CD8-positive, alpha-beta memory T cell (primary cell): ENCODE measurements around the gene RASL12. TPM values are rescaled to one million over a fixed set of nuclear protein-coding genes. Genes with fewer than 3 reads are reported as not detected.
A peak's percentile ranks its signal among the peaks of the same experiment; 100 is the strongest.

Experiments
- CTCF ChIA-PET: fragments of 350-600 bp; sonication (Branson Sonifier 250); formaldehyde crosslinking; loops from one replicate; lab custom pipeline; 2021; ENCODE audit warnings: antibody characterized with exemption; lab: Charles Lee
- POLR2A ChIA-PET: fragments of 350-600 bp; sonication (Branson Sonifier 250); formaldehyde crosslinking; loops from one replicate; lab custom pipeline; 2021; ENCODE audit warnings: antibody characterized with exemption; lab: Charles Lee
- DNase-seq, 5 donors: peaks; one replicate each; pipeline versions ENCODE4 v3.0.0 to v3.0.0-alpha.2; 2020 to 2022; ENCODE audit warnings: mixed read lengths in 1 of 5
- H3K27ac ChIP-seq: one replicate; pipeline ENCODE4 v1.7.0; 2013; ENCODE audit warnings: low read depth, mild to moderate bottlenecking, low read length, moderate library complexity
- H3K27me3 ChIP-seq: 2 replicates; pipeline ENCODE4 v1.7.0; 2013; ENCODE audit warnings: low read length, mild to moderate bottlenecking; ENCODE audit not compliant: insufficient read depth, poor library complexity, severe bottlenecking
- H3K36me3 ChIP-seq: 2 replicates; pipeline ENCODE4 v1.7.0; 2013; ENCODE audit warnings: mild to moderate bottlenecking, low read length, moderate library complexity; ENCODE audit not compliant: insufficient read depth
- H3K4me1 ChIP-seq: 2 replicates; pipeline ENCODE4 v1.7.0; 2013; ENCODE audit warnings: mild to moderate bottlenecking, low read length, moderate library complexity; ENCODE audit not compliant: insufficient read depth
- H3K4me3 ChIP-seq: 2 replicates; pipeline ENCODE4 v1.7.0; 2013; ENCODE audit warnings: mild to moderate bottlenecking, low read length
- H3K9me3 ChIP-seq: 2 replicates; pipeline ENCODE4 v1.7.0; 2013; ENCODE audit warnings: mild to moderate bottlenecking, low read length
- H3K27ac Mint-ChIP-seq, 8 donors: one replicate each; pipeline ENCODE4 v1.8.0; 2020 to 2021; ENCODE audit warnings: mixed read lengths in 8 of 8, mild to moderate bottlenecking in 6 of 8, inconsistent platforms in 3 of 8, moderate library complexity in 3 of 8
- H3K27me3 Mint-ChIP-seq, 2 donors: one replicate each; pipeline ENCODE4 v1.8.0; 2020 to 2021; ENCODE audit warnings: mixed read lengths in 2 of 2, mild to moderate bottlenecking in 1 of 2, moderate library complexity in 1 of 2
- H3K36me3 Mint-ChIP-seq, 3 donors: one replicate each; pipeline ENCODE4 v1.8.0; 2020 to 2021; ENCODE audit warnings: mixed read lengths in 3 of 3, inconsistent platforms in 1 of 3, mild to moderate bottlenecking in 1 of 3
- H3K4me1 Mint-ChIP-seq, 3 donors: one replicate each; pipeline ENCODE4 v1.8.0; 2020 to 2021; ENCODE audit warnings: mixed read lengths in 3 of 3, inconsistent platforms in 1 of 3, mild to moderate bottlenecking in 1 of 3
- H3K4me3 Mint-ChIP-seq, 7 donors: one replicate each; pipeline ENCODE4 v1.8.0; 2020 to 2021; ENCODE audit warnings: mixed read lengths in 7 of 7, mild to moderate bottlenecking in 6 of 7, moderate library complexity in 4 of 7, inconsistent platforms in 2 of 7
- H3K9me3 Mint-ChIP-seq, 5 donors: one replicate each; pipeline ENCODE4 v1.8.0; 2020 to 2022; ENCODE audit warnings: mixed read lengths in 5 of 5, mild to moderate bottlenecking in 3 of 5, moderate library complexity in 2 of 5, inconsistent platforms in 1 of 5
- polyA plus RNA-seq: library from polyadenylated mRNA; unstranded; fragments of 300-500 nt; fragmentation: Illumina TruSeq; gene quantifications from one replicate; pipeline ENCODE4 v1.2.3, GENCODE V29; 2021
- total RNA-seq, 2 experiments: library from RNA; stranded (reverse); gene quantifications; one replicate each; pipeline ENCODE4 v1.2.3, GENCODE V29; 2021

The RASL12 gene
- total and polyA plus RNA-seq, 3 experiments from 2014 or later, result not detected

DNA sequence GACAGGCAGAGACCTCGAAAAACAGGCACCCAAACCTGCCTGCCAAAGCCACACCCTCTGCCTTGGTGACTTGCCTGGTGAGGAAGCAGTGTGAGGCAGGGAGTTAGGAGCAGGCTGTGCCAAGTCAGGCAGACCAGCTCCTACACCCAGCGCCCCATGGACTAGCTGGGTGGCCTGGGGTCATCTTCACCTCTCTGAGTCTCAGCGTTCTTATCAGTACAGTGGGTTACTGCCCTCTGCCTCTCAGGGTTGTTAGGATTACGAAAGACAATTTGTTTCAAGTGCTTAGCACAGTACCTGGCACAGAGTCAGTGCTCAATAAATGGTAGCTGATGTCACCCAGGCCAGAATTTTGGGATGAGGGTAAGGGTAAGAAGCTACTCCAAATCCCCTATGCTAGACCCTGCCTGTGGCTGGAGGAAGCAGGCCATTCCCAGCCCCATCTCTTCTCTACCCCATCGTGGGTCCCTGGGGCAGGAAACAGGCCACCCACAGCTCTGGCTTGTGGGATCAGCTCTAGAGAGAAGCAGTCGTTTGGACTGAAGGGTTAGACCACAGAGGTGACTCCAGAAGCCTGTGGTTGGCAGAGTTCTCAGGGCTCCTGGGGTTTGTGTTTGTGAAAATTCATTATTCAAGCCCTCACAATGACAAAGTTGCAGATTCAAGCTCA lies 12.5 kb downstream of the RASL12 start:
- POLR2A ChIA-PET, result interaction anchor here (0.5 kb wide), 1 partner anchor 44 kb away, joined by 4 read pairs; no protein-coding TSS in a partner anchor

DNA sequence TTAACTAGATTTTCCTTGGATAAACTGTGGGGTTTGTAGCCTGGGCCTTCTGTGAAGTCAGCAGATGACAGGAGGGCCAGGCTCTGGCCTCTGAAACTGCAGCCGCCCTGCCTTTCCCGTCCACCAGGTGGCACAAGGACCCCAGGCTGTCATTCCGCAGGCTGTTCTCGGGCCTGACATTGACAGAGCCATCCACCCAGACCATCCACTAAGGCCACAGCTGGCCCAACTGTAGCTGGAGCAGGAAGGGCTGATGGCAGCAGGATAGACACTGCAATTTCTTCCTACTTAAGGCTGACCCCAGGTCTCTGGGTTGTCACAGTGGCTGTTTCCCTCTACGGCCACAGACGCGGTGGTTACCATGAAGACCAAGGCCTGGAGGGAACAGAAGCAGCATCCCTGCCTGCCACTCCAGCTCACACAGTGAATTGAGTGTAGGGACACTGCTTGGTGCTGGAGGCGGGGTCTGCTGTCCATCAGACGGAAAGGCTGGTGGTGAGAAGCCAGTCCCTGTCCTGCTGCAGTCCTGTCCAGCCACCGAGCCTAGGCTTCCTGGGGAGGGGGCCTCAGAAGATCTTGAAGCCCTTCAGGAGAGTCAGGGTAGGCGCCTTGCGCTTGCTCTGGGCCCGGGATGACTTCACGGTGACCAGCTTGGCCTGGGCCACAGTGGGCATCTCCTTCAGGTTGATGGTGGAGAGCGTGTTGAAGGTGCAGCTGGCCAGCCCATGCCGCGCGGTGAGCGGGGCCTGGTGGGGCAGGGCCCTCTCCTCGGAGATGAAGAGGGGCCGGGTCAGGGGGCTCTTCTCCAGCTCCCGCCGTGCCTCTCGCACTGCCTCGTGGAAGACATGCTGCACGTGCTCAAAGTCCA lies 13.2 kb downstream of the RASL12 start:
- DNase-seq, result peak in 4 of 5 donors; percentile 19 to 60 (median 30)
- peaks cover 5 to 9% (median 9%) of the 10 kb centered on the region in 3 donors for H3K4me1 Mint-ChIP-seq
- H3K4me3 Mint-ChIP-seq, result no peak overlapping the region
- H3K27ac Mint-ChIP-seq, result no peak overlapping the region
- no peak overlapping the region for H3K27ac ChIP-seq
- H3K4me3 ChIP-seq, result no peak overlapping the region
- POLR2A ChIA-PET, result no interaction called here
- H3K27me3 Mint-ChIP-seq, result peaks cover 0 to 7% of the 10 kb centered on the region in 2 donors
- H3K36me3 ChIP-seq, result no peaks in the 10 kb centered on the region
- H3K4me1 ChIP-seq, result peaks cover 3% of the 10 kb centered on the region
- H3K9me3 Mint-ChIP-seq, result no peaks in the 10 kb centered on the region
- CTCF ChIA-PET, result interaction anchor here (0.6 to 2.4 kb wide), 3 partner anchors 243 to 653 kb away, joined by 3 to 7 read pairs (median 5); no protein-coding TSS in a partner anchor
- H3K27me3 ChIP-seq, result no peaks in the 10 kb centered on the region
- H3K36me3 Mint-ChIP-seq, result no peaks in the 10 kb centered on the region
- H3K9me3 ChIP-seq, result no peaks in the 10 kb centered on the region

More for the DNA sequence above, 12.5 kb downstream of the RASL12 start:
- no peak overlapping the region for H3K4me3 ChIP-seq
- no peaks in the 10 kb centered on the region for H3K36me3 ChIP-seq
- H3K4me1 ChIP-seq, result no peaks in the 10 kb centered on the region
- Mint-ChIP-seq H3K27me3 (peaks cover 0 to 8% of the 10 kb centered on the region in 2 donors), H3K9me3 (no peaks in the 10 kb centered on the region), H3K27ac (peak overlapping the region in 1 of 8 donors; percentile 21), H3K4me3 (no peak overlapping the region), H3K4me1 (peaks cover 0 to 1% (median 1%) of the 10 kb centered on the region in 3 donors), H3K36me3 (peaks cover 0 to 2% (median 0%) of the 10 kb centered on the region in 3 donors)
- CTCF ChIA-PET, result interaction anchor here (1.8 kb wide), 1 partner anchor 330 kb away, joined by 5 read pairs; no protein-coding TSS in a partner anchor
- H3K27ac ChIP-seq, result no peak overlapping the region
- DNase-seq, result no peak
- H3K9me3 ChIP-seq, result no peaks in the 10 kb centered on the region
- no peaks in the 10 kb centered on the region for H3K27me3 ChIP-seq

DNA sequence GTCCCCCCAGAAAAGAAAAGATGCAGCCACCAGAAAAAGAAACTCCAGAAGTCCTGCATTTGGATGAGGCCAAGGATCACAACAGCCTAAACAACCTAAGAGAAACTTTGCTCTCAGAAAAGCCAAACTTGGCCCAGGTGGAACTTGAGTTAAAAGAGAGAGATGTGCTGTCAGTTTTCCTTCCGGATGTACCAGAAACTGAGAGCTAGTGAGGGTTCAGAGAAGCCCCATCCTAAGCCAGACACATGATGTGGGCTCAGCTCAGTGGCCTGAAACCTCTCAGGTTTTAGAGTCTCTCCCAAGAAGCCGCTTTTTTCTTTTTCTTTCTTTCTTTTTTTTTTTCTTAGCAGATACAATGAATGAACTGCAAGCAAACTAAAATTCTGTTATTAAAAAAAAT lies 14.8 kb downstream of the RASL12 start:
- H3K9me3 Mint-ChIP-seq, result no peaks in the 10 kb centered on the region

DNA sequence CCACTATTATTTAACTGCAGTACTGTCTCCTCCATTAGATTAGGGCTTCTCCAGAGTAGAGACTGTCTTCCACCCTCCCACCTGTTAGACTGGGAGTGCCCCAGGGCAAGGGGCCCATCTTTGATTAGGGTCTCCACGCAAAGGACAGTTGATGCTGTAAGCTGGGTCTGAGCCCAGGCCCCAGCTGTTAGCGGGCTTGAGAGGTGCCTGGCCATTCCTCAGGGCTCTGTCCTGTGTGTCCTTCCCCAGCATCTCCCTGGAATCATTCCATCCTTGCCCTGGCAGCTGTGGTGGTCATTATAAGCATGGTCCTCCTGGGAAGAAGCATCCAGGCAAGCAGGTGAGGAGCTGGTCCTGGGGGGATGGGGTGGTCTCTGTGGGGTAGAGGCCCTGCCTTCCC lies 16.5 kb downstream of the RASL12 start:
- Histone ChIP-seq H3K4me1 (peaks cover 9% of the 10 kb centered on the region), H3K36me3 (no peaks in the 10 kb centered on the region), H3K9me3 (no peaks in the 10 kb centered on the region), H3K27me3 (no peaks in the 10 kb centered on the region), H3K27ac (no peak overlapping the region), H3K4me3 (no peak overlapping the region)
- ChIA-PET CTCF (no interaction called here), POLR2A (no interaction called here)
- Mint-ChIP-seq H3K9me3 (no peaks in the 10 kb centered on the region), H3K4me3 (peak overlapping the region in 1 of 7 donors; percentile 41), H3K27ac (peak overlapping the region in 2 of 8 donors; percentile 74 to 81), H3K4me1 (peaks cover 11 to 16% (median 15%) of the 10 kb centered on the region in 3 donors), H3K27me3 (peaks cover 0 to 5% of the 10 kb centered on the region in 2 donors), H3K36me3 (no peaks in the 10 kb centered on the region)
- DNase-seq, result no peak

More for the DNA sequence above, 14.8 kb downstream of the RASL12 start:
- H3K4me1 ChIP-seq, result peaks cover 9% of the 10 kb centered on the region
- no peaks in the 10 kb centered on the region for H3K36me3 ChIP-seq
- H3K4me3 Mint-ChIP-seq, result no peak overlapping the region
- POLR2A ChIA-PET, result no interaction called here
- no peak overlapping the region for H3K27ac ChIP-seq
- CTCF ChIA-PET, result interaction anchor here (0.7 to 2.4 kb wide), 2 partner anchors 10 to 245 kb away, joined by 3 to 7 read pairs; no protein-coding TSS in a partner anchor
- H3K27ac Mint-ChIP-seq, result no peak overlapping the region
- H3K27me3 Mint-ChIP-seq, result peaks cover 0 to 5% of the 10 kb centered on the region in 2 donors
- no peaks in the 10 kb centered on the region for H3K27me3 ChIP-seq
- peaks cover 11 to 16% (median 15%) of the 10 kb centered on the region in 3 donors for H3K4me1 Mint-ChIP-seq
- no peaks in the 10 kb centered on the region for H3K9me3 ChIP-seq
- no peak overlapping the region for H3K4me3 ChIP-seq
- no peak for DNase-seq
- H3K36me3 Mint-ChIP-seq, result no peaks in the 10 kb centered on the region

DNA sequence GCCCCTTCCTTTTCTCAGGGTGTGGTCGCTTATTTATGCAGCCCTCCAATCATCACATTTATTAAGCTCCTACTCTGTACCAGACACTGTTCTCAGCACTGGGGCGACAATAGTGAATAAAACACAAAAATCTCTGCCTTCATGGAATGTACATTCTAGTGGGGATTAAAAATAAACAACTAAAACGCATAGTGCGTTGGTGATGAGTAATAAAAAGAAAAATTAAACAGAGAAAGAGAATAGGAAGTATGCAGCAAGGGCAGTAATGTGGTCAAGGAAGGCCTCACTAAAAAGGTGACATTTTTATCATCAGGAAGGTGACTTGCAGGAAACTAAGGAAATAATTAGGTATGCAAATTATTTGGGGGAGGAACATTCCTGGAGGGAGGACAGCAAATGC lies 17.5 kb downstream of the RASL12 start:
- POLR2A ChIA-PET, result no interaction called here
- Histone ChIP-seq H3K4me3 (no peak overlapping the region), H3K27me3 (no peaks in the 10 kb centered on the region), H3K9me3 (no peaks in the 10 kb centered on the region), H3K36me3 (no peaks in the 10 kb centered on the region), H3K27ac (no peak overlapping the region), H3K4me1 (peaks cover 9% of the 10 kb centered on the region)
- H3K4me1 Mint-ChIP-seq, result peaks cover 11 to 16% (median 15%) of the 10 kb centered on the region in 3 donors
- H3K27me3 Mint-ChIP-seq, result peaks cover 5% of the 10 kb centered on the region in 2 donors
- no peaks in the 10 kb centered on the region for H3K36me3 Mint-ChIP-seq
- peak overlapping the region in 5 of 8 donors; percentile 0 to 70 (median 23) for H3K27ac Mint-ChIP-seq
- H3K9me3 Mint-ChIP-seq, result no peaks in the 10 kb centered on the region
- CTCF ChIA-PET, result no interaction called here
- peak overlapping the region in 4 of 7 donors; percentile 15 to 71 (median 31) for H3K4me3 Mint-ChIP-seq
- DNase-seq, result no peak

DNA sequence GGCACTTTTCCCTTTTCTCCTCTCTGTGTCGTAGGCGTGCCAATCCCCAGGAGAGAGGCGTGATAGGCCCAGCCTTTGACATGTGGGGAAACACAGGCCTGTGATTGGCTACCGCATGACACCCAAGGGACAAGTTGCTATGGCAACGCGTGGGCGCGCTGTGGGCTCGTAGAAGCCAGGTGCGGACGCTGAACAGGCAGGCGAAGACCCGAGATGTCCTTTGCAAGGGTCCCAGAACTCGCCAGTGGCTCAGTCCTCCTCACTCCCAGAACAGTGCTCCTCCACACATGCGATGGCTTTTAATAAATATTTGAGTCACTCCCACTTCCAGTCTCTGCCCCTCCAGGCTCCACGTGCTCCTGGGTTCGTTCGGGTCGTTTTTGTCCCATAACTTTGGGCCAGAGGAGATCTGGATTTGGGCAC lies 18.4 kb downstream of the RASL12 start:
- H3K27me3 ChIP-seq, result no peaks in the 10 kb centered on the region
- POLR2A ChIA-PET, result no interaction called here
- H3K27ac ChIP-seq, result no peak overlapping the region
- no peaks in the 10 kb centered on the region for H3K36me3 ChIP-seq
- peak overlapping the region; percentile 47 for H3K4me3 ChIP-seq
- H3K9me3 ChIP-seq, result no peaks in the 10 kb centered on the region
- peaks cover 7 to 10% of the 10 kb centered on the region in 2 donors for H3K27me3 Mint-ChIP-seq
- no peaks in the 10 kb centered on the region for H3K9me3 Mint-ChIP-seq
- DNase-seq, result peak; percentile 75 to 93 (median 82)
- H3K4me1 ChIP-seq, result peaks cover 9% of the 10 kb centered on the region
- H3K36me3 Mint-ChIP-seq, result no peaks in the 10 kb centered on the region
- H3K27ac Mint-ChIP-seq, result peak overlapping the region in 6 of 8 donors; percentile 15 to 70 (median 50)
- peaks cover 11 to 16% (median 15%) of the 10 kb centered on the region in 3 donors for H3K4me1 Mint-ChIP-seq
- CTCF ChIA-PET, result no interaction called here
- H3K4me3 Mint-ChIP-seq, result peak overlapping the region; percentile 11 to 74 (median 69)

- Histone ChIP-seq H3K4me3 (no peak overlapping the region), H3K27ac (no peak overlapping the region), H3K27me3 (no peaks in the 10 kb centered on the region), H3K36me3 (no peaks in the 10 kb centered on the region), H3K9me3 (no peaks in the 10 kb centered on the region), H3K4me1 (peaks cover 9% of the 10 kb centered on the region)
- peaks cover 11 to 16% (median 15%) of the 10 kb centered on the region in 3 donors for H3K4me1 Mint-ChIP-seq
- ChIA-PET POLR2A (no interaction called here), CTCF (no interaction called here)
- no peak overlapping the region for H3K4me3 Mint-ChIP-seq
- H3K27ac Mint-ChIP-seq, result peak overlapping the region in 1 of 8 donors; percentile 15
- H3K36me3 Mint-ChIP-seq, result no peaks in the 10 kb centered on the region
- H3K9me3 Mint-ChIP-seq, result no peaks in the 10 kb centered on the region
- H3K27me3 Mint-ChIP-seq, result peaks cover 7 to 10% of the 10 kb centered on the region in 2 donors
- no peak for DNase-seq
Measured at GRCh38 chr15:65048241-65048640, 19.6 kb downstream of the RASL12 start.
